Colonic mucosa (tissue), 4 donors: ENCODE data around the gene ARHGAP5. TPM values are rescaled to one million over a fixed set of nuclear protein-coding genes. Genes with fewer than 3 reads are reported as not detected.
A peak's percentile ranks its signal among the peaks of the same experiment; 100 is the strongest.
"Not testable (repeated sequence)": the region's sequence is repeated elsewhere in the genome, so short reads cannot be mapped to it uniquely, and the experiment has no call there.

ENCODE experiments used
- DNase-seq: peaks from one replicate; pipeline ENCODE4 v3.0.0-alpha.2; 2020
- H3K27ac ChIP-seq: fragments of 200-600 bp; one replicate; pipeline ENCODE4 v1.8.0; 2021
- H3K27me3 ChIP-seq: fragments of 200-600 bp; one replicate; pipeline ENCODE4 v1.8.0; 2021
- H3K36me3 ChIP-seq: fragments of 200-600 bp; one replicate; pipeline ENCODE4 v1.8.0; 2021
- H3K4me1 ChIP-seq: fragments of 200-600 bp; one replicate; pipeline ENCODE4 v1.8.0; 2021; ENCODE audit warnings: mild to moderate bottlenecking
- H3K4me3 ChIP-seq: fragments of 200-600 bp; one replicate; pipeline ENCODE4 v1.8.0; 2021
- H3K9ac ChIP-seq, 2 donors: one replicate each; pipeline ENCODE4 v1.7.0; 2013; ENCODE audit warnings: control low read depth in 2 of 2, low read depth in 2 of 2, low read length in 2 of 2
- H3K9me3 ChIP-seq: fragments of 200-600 bp; one replicate; pipeline ENCODE4 v1.8.0; 2021
- CTCF ChIP-seq: fragments of 200-600 bp; IDR thresholded peaks from one replicate; pipeline ENCODE4 v1.8.0; 2022; ENCODE audit warnings: antibody characterized with exemption, mild to moderate bottlenecking
- intact Hi-C: fragments of 100-400 bp; cut with DNase I; formaldehyde crosslinking; loops from one replicate; pipeline ENCODE4 v1.14.1; 2022
- total RNA-seq, 2 donors: library from RNA; stranded (reverse); fragmentation: NEBNext Ultra II Directional in 1 of 2; extraction: Animal tissue kit (Norgen Biotek cat#: 25700) in 1 of 2; gene quantifications; one replicate each; pipeline ENCODE4 v1.2.1, GENCODE V29; 2021
- donor health status: healthy.
- donor health status: DM: no; HTN: no; CAD: no.
- donor health status: DM: no; HTN: no; CAD: no.

Gene ARHGAP5
- total RNA-seq, 2 donors from 2014 or later: 77.8 to 140 TPM

GRCh38 chr14:32104803-32105202 is 27.7 kb downstream of the ARHGAP5 start:
- intact Hi-C loops: no loop called here
- DNase-seq: no peak
- Histone ChIP-seq H3K27me3 (no peaks in the 10 kb centered on the region), H3K9me3 (no peaks in the 10 kb centered on the region), H3K4me1 (no peaks in the 10 kb centered on the region), H3K9ac (no peak overlapping the region), H3K4me3 (no peak overlapping the region), H3K36me3 (no peaks in the 10 kb centered on the region), H3K27ac (peak overlapping the region; percentile 28)
- TF ChIP-seq CTCF: no peak

- Histone ChIP-seq H3K4me1 (no peaks in the 10 kb centered on the region), H3K27ac (no peak overlapping the region)
- DNase-seq: no peak
Observed at GRCh38 chr14:32109676-32110547, 32.8 kb downstream of the ARHGAP5 start.

GRCh38 chr14:32110548-32110896 is 33.4 kb downstream of the ARHGAP5 start:
- no peak for TF ChIP-seq CTCF
- Histone ChIP-seq H3K9ac (no peak overlapping the region), H3K27ac (no peak overlapping the region), H3K36me3 (no peaks in the 10 kb centered on the region), H3K4me3 (no peak overlapping the region), H3K9me3 (no peaks in the 10 kb centered on the region), H3K4me1 (no peaks in the 10 kb centered on the region), H3K27me3 (no peaks in the 10 kb centered on the region)
- intact Hi-C loops: no loop called here
- no peak for DNase-seq

More at GRCh38 chr14:32109676-32110547, 32.8 kb downstream of the ARHGAP5 start:
- intact Hi-C loops: no loop called here
- Histone ChIP-seq H3K9ac (no peak overlapping the region), H3K27me3 (no peaks in the 10 kb centered on the region), H3K9me3 (no peaks in the 10 kb centered on the region), H3K4me3 (no peak overlapping the region), H3K36me3 (no peaks in the 10 kb centered on the region)
- no peak for TF ChIP-seq CTCF

- H3K4me1 ChIP-seq: no peaks in the 10 kb centered on the region
- intact Hi-C loops: no loop called here
- H3K27ac ChIP-seq: no peak overlapping the region
- H3K4me3 ChIP-seq: no peak overlapping the region
- no peak for DNase-seq
- H3K27me3 ChIP-seq: no peaks in the 10 kb centered on the region
- H3K36me3 ChIP-seq: no peaks in the 10 kb centered on the region
- no peaks in the 10 kb centered on the region for H3K9me3 ChIP-seq
- no peak overlapping the region for H3K9ac ChIP-seq
- TF ChIP-seq CTCF: no peak
Observed at GRCh38 chr14:32121536-32121935, 44.4 kb downstream of the ARHGAP5 start.

GRCh38 chr14:32121948-32122347 is 44.8 kb downstream of the ARHGAP5 start:
- Histone ChIP-seq H3K9me3 (no peaks in the 10 kb centered on the region), H3K27ac (no peak overlapping the region), H3K4me3 (no peak overlapping the region), H3K4me1 (no peaks in the 10 kb centered on the region), H3K36me3 (no peaks in the 10 kb centered on the region), H3K9ac (no peak overlapping the region), H3K27me3 (no peaks in the 10 kb centered on the region)
- DNase-seq: no peak
- TF ChIP-seq CTCF: no peak
- intact Hi-C loops: no loop called here

- H3K27ac ChIP-seq, intact Hi-C loops, H3K36me3 ChIP-seq, DNase-seq, H3K9me3 ChIP-seq, H3K4me3 ChIP-seq, H3K9ac ChIP-seq, H3K27me3 ChIP-seq, H3K4me1 ChIP-seq: not testable (repeated sequence)
Observed at GRCh38 chr14:32126899-32127730, 50.0 kb downstream of the ARHGAP5 start.

GRCh38 chr14:32127731-32128654 is 50.9 kb downstream of the ARHGAP5 start:
- H3K9ac ChIP-seq, DNase-seq, intact Hi-C loops, H3K27me3 ChIP-seq, H3K27ac ChIP-seq, H3K36me3 ChIP-seq, H3K4me1 ChIP-seq, H3K4me3 ChIP-seq, H3K9me3 ChIP-seq: not testable (repeated sequence)
